Tibial nerve (tissue), 4 donors: ENCODE results near the gene PSAPL1. TPM values are rescaled to one million over a fixed set of nuclear protein-coding genes. Genes with fewer than 3 reads are reported as not detected.

Experiments used
- DNase-seq, 2 donors: peaks; one replicate each; pipeline ENCODE4 v3.0.0-alpha.2; 2019; ENCODE audit warnings: low spot score in 2 of 2
- H3K27ac ChIP-seq, 4 donors: fragments of 200-600 bp; sonication (generic) in 3 of 4; one replicate each; pipeline ENCODE4 v1.5.1; 2017 to 2019; ENCODE audit warnings: mild to moderate bottlenecking in 1 of 4
- H3K27me3 ChIP-seq, 2 donors: fragments of 200-600 bp; sonication (generic) in 1 of 2; one replicate each; pipeline versions ENCODE4 v1.5.1 to v1.6.0; 2017 to 2019
- H3K36me3 ChIP-seq, 3 donors: fragments of 200-600 bp; sonication (generic); one replicate each; pipeline ENCODE4 v1.5.1; 2018 to 2019
- H3K4me1 ChIP-seq, 4 donors: fragments of 200-600 bp; sonication (generic) in 3 of 4; one replicate each; pipeline ENCODE4 v1.5.1; 2017 to 2019
- H3K4me3 ChIP-seq, 4 donors: fragments of 200-600 bp; sonication (generic) in 3 of 4; one replicate each; pipeline ENCODE4 v1.5.1; 2017 to 2019; ENCODE audit warnings: mild to moderate bottlenecking in 1 of 4, moderate library complexity in 1 of 4
- H3K9me3 ChIP-seq, 4 donors: fragments of 200-600 bp; sonication (generic) in 3 of 4; one replicate each; pipeline ENCODE4 v1.5.1; 2017 to 2019
- EP300 ChIP-seq, 2 donors: sonication (generic); formaldehyde crosslinking; IDR thresholded peaks; one replicate each; pipeline ENCODE4 v1.6.1; 2017; ENCODE audit warnings: antibody characterized with exemption in 2 of 2, mild to moderate bottlenecking in 1 of 2
- POLR2A ChIP-seq, 2 donors: fragments of 450-650 bp; IDR thresholded peaks; one replicate each; pipeline ENCODE4 v1.6.1; 2017; ENCODE audit warnings: antibody characterized with exemption in 2 of 2, mild to moderate bottlenecking in 2 of 2, moderate library complexity in 2 of 2
- WGBS, 2 donors: methylation state at CpG; one replicate each; pipeline ENCODE4 v1.1.5; 2018; 5-methylcytosine and 5-hydroxymethylcytosine counted together
- total RNA-seq, 4 donors: library from RNA; depleted of rRNA; stranded (reverse); fragments of >200 nt; gene quantifications; one replicate each; pipeline ENCODE4 v1.1.0, GENCODE V29; 2016
- TF ChIP-seq, protein P1 (sequence below), 5 experiments: fragments of 200-600 bp in 3 of 5; fragments of 450-650 bp in 2 of 5; sonication (generic) in 3 of 5; IDR thresholded peaks; one replicate each; pipeline ENCODE4 v1.5.1; 2016 to 2019; ENCODE audit warnings: antibody characterized with exemption in 5 of 5, mild to moderate bottlenecking in 3 of 5, moderate library complexity in 2 of 5

The PSAPL1 gene
- total RNA-seq, 4 donors from 2014 or later = under 0.01 to 0.22 TPM; not detected in 2

GRCh38 chr4:7403001-7403400 is 31.7 kb downstream of the PSAPL1 start:
- H3K4me1 ChIP-seq = peaks cover 0 to 2% (median 0%) of the 10 kb centered on the region in 4 donors
- WGBS, 2 donors = 76 to 81% methylated on average over 3 of the region's 3 CpGs
- no peak for DNase-seq
- peaks cover 0 to 22% (median under 1%) of the 10 kb centered on the region in 4 donors for H3K9me3 ChIP-seq
- H3K27ac ChIP-seq = no peak overlapping the region
- no peak overlapping the region for H3K4me3 ChIP-seq
- TF ChIP-seq POLR2A (IDR thresholded peaks at IDR 0.05) (no peak), EP300 (IDR thresholded peaks at IDR 0.05) (no peak)
- TF ChIP-seq, protein P1, sequence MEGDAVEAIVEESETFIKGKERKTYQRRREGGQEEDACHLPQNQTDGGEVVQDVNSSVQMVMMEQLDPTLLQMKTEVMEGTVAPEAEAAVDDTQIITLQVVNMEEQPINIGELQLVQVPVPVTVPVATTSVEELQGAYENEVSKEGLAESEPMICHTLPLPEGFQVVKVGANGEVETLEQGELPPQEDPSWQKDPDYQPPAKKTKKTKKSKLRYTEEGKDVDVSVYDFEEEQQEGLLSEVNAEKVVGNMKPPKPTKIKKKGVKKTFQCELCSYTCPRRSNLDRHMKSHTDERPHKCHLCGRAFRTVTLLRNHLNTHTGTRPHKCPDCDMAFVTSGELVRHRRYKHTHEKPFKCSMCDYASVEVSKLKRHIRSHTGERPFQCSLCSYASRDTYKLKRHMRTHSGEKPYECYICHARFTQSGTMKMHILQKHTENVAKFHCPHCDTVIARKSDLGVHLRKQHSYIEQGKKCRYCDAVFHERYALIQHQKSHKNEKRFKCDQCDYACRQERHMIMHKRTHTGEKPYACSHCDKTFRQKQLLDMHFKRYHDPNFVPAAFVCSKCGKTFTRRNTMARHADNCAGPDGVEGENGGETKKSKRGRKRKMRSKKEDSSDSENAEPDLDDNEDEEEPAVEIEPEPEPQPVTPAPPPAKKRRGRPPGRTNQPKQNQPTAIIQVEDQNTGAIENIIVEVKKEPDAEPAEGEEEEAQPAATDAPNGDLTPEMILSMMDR (IDR thresholded peaks at IDR 0.05) = no peak
- H3K27me3 ChIP-seq = no peaks in the 10 kb centered on the region
- H3K36me3 ChIP-seq = no peaks in the 10 kb centered on the region

DNA sequence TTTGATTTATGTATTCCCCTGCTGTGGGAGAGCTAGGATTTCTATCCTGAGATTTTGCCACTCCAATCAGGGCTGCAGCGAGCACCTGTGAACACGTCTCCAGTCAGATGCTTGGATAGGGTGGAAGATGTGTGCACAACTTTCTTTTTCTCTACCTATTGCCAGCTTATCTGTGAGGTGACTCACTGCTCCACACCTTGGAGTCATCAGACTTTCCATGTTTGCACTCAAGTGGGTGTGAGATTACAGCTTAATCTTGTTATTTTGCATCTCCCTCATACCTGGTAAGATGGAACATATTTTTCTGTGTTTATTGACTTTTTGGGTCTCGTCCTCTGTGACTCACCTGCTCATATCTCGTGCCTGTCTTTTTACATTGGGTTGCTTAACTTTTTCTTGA is 32.2 kb downstream of the PSAPL1 start:
- Histone ChIP-seq H3K36me3 (no peaks in the 10 kb centered on the region), H3K4me3 (no peak overlapping the region), H3K9me3 (peaks cover 0 to 17% (median 0%) of the 10 kb centered on the region in 4 donors), H3K27ac (no peak overlapping the region), H3K4me1 (peaks cover 0 to 6% (median 0%) of the 10 kb centered on the region in 4 donors), H3K27me3 (no peaks in the 10 kb centered on the region)
- WGBS, 2 donors = 52 to 68% methylated on average over 4 of the region's 4 CpGs
- DNase-seq = no peak
- TF ChIP-seq EP300 (IDR thresholded peaks at IDR 0.05) = no peak
- TF ChIP-seq, protein P1 (IDR thresholded peaks at IDR 0.05) = no peak
- TF ChIP-seq POLR2A (IDR thresholded peaks at IDR 0.05) = no peak

- DNase-seq = no peak
- Histone ChIP-seq H3K4me3 (no peak overlapping the region), H3K9me3 (peaks cover 0 to 5% (median 0%) of the 10 kb centered on the region in 4 donors), H3K27ac (no peak overlapping the region), H3K36me3 (no peaks in the 10 kb centered on the region), H3K27me3 (no peaks in the 10 kb centered on the region), H3K4me1 (peaks cover 0 to 6% (median 0%) of the 10 kb centered on the region in 4 donors)
- TF ChIP-seq POLR2A (IDR thresholded peaks at IDR 0.05) (no peak), EP300 (IDR thresholded peaks at IDR 0.05) (no peak)
- TF ChIP-seq, protein P1 (IDR thresholded peaks at IDR 0.05) = no peak
- 69 to 87% methylated on average over 2 of the region's 2 CpGs for WGBS, 2 donors
These were observed 33.9 kb downstream of the PSAPL1 start for GRCh38 chr4:7400671-7401298.

DNA sequence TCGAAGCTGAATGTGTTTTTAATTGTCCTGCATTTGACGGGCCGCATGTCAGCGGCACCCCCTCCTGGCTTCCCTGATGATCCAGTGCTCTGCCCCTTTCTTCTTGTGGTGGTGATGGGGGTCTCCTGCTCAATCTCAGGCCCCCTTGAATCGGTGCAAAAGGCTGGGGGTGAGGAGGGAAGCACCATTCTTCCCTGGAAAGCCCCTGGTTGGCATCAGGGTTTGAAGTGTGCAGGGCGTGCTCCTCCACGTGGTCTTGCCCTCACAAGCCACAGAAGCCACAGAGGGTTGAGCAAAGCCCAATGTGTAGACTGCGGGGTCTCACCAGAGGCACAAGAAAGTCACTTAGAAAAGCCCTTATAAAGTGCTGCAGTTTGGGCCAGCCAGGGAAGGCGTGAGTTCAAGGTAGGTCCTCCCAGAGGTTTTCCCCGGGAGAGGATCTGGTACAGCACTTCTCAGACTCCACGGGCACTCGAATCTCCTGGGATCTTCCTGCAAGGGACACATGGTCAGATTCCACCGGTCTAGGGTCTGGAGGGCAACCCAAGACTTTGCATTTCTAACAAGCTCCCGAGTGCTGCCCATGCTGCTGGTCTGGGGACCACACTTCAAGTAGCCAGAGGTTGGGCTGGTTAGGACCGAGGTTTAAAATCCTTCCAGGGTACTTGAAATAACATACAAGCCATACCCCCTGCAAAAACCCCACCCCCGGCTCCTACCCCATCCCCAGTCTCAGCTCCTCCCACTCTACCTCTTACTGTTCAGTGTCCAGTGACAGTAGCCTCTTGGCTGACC is 35.1 kb downstream of the PSAPL1 start:
- Histone ChIP-seq H3K27me3 (no peaks in the 10 kb centered on the region), H3K27ac (no peak overlapping the region), H3K4me1 (peaks cover 0 to 10% (median 0%) of the 10 kb centered on the region in 4 donors), H3K9me3 (peaks cover 0 to under 1% (median 0%) of the 10 kb centered on the region in 4 donors), H3K4me3 (no peak overlapping the region), H3K36me3 (no peaks in the 10 kb centered on the region)
- 68 to 84% methylated on average over 12 to 16 of the region's 16 CpGs for WGBS, 2 donors
- DNase-seq = no peak
- TF ChIP-seq POLR2A (IDR thresholded peaks at IDR 0.05) (no peak), EP300 (IDR thresholded peaks at IDR 0.05) (no peak)
- TF ChIP-seq, protein P1 (IDR thresholded peaks at IDR 0.05) = no peak
